Left colon (tissue), 2 donors: Measurements from ENCODE around the gene RPP30. TPM values are rescaled to one million over a fixed set of nuclear protein-coding genes. Genes with fewer than 3 reads are reported as not detected.

Source experiments
- ATAC-seq: fragments of 200-7000 bp; cut with Tn5 transposase; one replicate; pipeline ENCODE4 v1.9.1; 2020; ENCODE audit warnings: mild to moderate bottlenecking, moderate library complexity
- DNase-seq, 2 donors: peaks; one replicate each; pipeline ENCODE4 v3.0.0-alpha.2; 2020
- intact Hi-C, 2 donors: fragments of 100-400 bp; cut with DNase I in 1 of 2; cut with micrococcal nuclease in 1 of 2; formaldehyde crosslinking; loops; one replicate each; pipeline versions ENCODE4 v1.11.2 to v1.14.0; 2022; cut with DNase I, micrococcal nuclease
- total RNA-seq, 2 donors: library from RNA; stranded (reverse); fragmentation: NEBNext Ultra II Directional; extraction: Animal tissue kit (Norgen Biotek cat#: 25700); gene quantifications; one replicate each; pipeline ENCODE4 v1.2.1, GENCODE V29; 2021
- donor health status: DM: no; HTN: no; CAD: no.
- donor health status: DM: yes; HTN: yes; CAD: no.

The RPP30 gene
- total RNA-seq, 2 donors from 2014 or later: 19.4 to 20.4 TPM

DNA sequence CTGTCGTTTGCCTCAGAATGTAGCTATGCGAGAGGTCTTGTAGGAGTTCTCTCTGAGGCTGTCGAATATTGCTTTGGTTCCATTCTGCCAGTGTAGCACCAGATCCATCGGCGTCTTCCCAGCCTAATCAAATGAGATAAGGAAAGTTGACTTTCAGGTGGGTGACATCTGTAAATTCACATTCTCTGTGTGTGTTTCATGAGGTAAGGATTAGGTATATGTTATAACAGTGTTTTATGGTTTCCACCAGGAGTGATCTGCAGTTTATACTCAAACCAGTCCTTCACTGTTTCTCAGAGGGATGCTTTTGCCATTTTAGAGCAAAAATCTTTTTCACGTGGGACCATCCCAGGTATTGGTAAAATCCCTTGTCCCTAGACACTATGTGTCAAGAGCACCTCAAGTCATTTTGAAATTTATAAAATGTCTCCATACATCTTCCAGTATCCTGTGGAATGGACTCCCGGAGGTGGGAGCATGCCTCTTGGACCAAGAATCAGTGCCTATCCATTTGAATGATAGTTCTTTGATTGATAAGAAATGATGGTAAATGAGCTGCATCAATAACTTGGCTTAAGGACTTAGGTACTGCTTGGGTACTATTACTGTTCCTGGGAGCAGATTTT, 41.2 kb downstream of the RPP30 start:
- intact Hi-C loops: loop anchor here in 1 of 2 donors (5.0 kb wide), 1 partner anchor 339 kb away; no protein-coding TSS in a partner anchor

DNA sequence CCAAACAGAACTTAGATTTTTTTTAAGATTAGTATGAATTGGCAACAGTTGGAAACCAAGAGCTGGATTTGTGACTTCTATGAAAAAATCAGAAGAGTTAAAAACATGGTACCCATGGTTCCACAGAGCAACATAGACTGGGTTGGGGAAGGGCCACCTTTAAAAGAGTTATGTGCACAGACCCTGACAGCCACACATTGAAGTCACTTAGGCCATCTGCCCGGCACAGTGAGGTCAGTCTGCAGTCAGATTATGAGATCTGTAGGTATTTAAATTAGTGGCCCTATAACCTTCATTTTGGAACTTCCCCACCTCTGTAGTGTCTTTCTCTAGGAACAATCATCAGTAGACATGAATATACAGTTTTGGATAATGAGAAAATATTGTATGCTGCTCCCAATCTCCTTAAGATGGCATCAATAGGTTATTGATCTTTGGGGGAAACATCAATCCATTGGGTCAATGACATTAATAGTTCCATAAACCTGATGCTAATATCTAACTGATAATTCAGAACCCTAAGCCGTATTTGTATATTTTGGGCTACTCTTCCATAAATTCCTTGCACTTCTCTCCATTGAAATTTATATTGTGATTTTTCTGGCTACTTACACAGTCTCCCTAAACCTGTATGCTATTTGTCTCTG, 42.1 kb downstream of the RPP30 start:
- DNase-seq (no peak), ATAC-seq (no peak)
- intact Hi-C loops: loop anchor here in 1 of 2 donors (5.0 kb wide), 1 partner anchor 338 kb away; no protein-coding TSS in a partner anchor

More for the DNA sequence above, 41.2 kb downstream of the RPP30 start:
- DNase-seq (no peak), ATAC-seq (no peak)

DNA sequence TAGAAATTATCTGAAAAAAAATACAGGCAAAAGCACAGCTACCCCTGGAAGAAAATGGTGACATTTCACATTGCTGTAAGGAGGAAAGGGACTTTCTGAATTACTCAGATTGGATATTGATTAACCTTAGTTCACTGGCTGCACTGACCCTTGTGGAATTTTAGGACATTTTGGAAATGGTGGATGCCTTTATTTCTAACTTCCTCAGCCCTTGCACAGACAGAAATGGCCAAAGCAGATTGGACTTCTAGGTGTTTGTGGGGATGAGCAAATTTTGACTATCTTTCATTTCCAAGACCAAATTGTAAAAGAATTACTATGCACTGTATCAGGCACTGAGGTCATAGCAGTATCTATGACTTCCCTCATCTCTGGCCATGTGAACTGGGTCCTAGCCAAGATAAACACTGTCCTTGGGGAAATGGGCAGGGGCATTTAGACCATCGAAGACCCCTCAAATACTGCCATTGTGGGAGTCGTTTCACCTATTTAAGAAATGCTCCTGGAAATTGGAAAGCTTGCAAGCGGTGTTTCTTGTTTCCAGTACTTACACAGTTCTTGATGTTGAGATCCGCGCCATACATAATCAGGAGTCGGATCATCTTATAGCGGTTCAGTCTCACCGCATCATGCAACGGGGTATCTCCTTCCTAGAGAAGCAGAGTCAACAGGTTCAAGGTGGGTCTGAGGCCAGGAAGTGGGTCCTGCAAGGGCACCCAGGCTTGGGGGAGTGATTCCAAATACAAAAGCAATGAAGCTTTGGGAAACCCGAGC, 43.4 kb downstream of the RPP30 start:
- no peak for ATAC-seq
- no peak for DNase-seq
- intact Hi-C loops: loop anchor here in 1 of 2 donors (5.0 kb wide), 1 partner anchor 337 kb away; no protein-coding TSS in a partner anchor

DNA sequence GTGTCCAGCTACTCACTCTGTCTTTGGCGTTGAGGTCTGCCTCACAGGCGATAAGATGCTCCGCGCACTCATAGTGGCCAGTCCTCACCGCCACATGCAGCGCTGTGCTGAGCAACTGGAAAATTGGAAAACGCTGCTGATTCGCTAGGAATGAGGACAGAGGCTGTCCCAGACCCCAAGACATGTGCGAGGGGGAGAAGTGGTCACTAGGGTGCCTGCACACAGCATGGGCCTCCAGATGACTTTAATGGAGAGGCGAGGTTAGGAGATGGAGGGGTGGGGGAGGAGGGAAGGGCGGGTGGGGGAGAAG, 43.9 kb downstream of the RPP30 start:
- intact Hi-C loops: no loop called here
- no peak for ATAC-seq

DNA sequence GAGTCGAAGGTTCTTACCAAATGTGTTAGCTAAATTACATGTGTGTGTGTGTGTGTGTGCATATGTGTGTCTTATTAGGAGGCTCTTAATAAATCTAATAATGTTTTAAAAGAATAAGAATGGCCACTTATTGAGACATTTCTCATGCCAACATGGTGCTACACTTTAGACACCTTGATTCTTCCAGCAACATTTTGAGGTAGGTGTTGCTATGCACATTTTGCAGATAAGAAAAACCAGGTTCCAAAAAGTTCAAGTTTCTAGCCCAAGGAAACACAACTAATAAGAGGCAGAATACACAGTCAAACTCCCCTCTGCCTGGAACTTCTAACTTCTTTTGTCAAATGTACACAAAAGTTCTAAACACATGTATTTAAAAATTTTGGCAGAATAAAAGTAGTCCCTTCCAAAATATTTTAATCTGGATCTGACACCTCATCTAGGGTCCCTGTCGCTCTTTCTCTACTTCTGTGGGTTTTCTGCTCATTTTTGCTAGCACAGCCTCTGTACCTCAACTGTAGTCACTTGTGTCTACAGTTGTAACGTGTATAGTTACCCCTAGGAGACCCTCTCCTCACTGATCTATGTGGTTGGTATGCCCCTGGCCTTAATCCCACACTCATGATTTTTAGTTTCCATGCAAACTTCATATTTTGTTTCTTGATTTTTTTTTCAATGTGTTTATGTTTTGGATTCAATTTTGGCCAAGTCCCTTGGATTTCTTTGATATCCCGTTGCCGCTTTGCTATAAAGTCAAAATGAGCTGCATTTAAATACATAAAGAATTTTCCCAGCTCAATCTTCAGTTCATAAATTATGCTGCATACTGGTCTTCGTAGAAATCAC, 44.8 kb downstream of the RPP30 start:
- ATAC-seq (no peak), DNase-seq (no peak)
- intact Hi-C loops: no loop called here

More for the DNA sequence above, 43.9 kb downstream of the RPP30 start:
- DNase-seq: no peak

DNA sequence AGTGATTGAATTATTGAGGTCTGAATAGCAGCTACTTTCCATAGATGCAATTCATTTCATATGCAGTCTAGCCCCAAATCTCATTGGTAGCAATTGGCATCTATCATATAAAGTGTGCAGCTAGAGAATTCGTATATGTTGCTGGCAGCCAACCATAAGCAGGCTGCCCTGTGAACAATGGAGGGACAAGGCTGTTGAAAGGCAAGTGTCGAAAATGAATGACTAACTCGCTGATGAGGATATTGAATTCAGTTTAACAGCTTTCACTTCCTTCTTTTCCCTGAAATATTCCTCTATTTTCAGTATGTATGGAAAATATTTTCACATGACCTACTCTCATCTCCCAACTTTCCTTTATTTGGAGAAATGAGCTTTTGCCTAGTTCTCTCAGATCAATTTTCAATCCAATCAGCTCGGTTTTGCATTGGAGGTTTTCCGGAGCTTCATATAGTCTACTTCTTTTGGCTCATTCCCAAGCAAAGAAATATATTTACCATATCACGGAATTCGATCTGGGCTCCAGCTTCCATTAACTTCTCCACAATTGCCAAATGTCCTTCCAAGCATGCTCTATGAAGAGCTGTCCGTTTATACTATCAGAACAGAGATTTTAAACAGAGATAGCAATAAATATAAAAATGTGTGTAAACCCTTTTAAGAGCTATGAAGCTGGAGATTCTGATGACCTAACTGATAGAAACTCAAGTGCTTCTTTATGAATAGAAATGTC, 45.6 kb downstream of the RPP30 start:
- DNase-seq (no peak), ATAC-seq (no peak)
- intact Hi-C loops: no loop called here

DNA sequence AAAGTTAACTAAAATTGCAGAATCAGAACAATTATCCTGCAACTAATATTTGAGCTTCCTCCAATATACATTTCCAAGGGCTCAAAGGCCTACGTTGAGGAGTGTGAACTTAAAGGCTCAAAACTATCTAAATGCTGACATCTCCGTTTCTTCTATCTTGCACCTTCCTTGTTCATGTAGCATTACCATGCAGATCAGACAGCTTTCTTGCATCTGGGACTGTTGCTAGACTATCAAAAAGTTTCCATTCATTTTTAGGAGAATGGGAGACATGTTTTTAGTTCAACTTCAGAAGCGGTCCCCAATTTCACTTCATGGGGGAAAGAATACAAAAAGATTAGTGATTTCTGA, 46.2 kb downstream of the RPP30 start:
- intact Hi-C loops: no loop called here
- ATAC-seq (no peak), DNase-seq (no peak)

DNA sequence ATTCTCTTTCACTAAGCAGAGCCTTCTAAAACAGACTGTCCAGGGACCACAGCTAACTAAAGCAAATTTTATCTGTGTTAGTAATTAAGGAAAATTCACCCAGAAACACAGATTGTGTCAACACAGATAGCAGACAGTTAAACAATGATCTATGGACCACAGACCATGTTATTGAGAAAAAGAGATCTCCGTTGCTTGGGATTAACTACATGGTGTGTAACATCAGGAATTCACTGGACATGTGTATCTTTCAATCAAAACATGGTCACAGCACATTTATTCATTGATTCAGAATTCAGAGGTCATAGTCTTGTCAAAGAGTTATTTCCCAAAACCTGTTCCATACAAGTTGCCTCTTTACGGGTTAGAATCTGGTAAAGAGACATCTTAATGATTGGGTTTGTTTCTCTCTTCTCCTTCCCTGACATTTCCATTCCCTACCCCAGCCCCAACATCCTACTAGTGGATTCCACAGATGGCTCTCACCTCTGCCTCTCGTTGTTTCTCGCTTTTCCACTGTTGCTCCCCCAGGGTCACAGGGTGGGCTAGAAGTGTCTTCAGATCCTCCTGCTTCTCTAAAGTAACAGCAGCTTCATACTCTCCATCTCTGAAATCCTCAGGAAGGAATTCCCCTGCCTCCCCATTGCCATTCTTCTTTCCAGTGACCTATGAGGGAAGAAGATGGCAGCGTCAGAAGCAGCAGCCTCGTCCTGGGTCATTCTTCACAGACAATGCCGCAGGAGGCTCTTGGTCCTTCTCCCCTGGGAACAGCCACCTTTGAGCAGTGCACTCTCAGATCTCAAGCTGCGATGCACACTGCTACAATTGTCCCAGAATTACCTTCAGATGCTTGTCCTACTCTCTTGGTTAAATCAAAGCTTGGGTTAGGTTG, 48.2 kb downstream of the RPP30 start:
- intact Hi-C loops: no loop called here
- ATAC-seq (no peak), DNase-seq (no peak)

DNA sequence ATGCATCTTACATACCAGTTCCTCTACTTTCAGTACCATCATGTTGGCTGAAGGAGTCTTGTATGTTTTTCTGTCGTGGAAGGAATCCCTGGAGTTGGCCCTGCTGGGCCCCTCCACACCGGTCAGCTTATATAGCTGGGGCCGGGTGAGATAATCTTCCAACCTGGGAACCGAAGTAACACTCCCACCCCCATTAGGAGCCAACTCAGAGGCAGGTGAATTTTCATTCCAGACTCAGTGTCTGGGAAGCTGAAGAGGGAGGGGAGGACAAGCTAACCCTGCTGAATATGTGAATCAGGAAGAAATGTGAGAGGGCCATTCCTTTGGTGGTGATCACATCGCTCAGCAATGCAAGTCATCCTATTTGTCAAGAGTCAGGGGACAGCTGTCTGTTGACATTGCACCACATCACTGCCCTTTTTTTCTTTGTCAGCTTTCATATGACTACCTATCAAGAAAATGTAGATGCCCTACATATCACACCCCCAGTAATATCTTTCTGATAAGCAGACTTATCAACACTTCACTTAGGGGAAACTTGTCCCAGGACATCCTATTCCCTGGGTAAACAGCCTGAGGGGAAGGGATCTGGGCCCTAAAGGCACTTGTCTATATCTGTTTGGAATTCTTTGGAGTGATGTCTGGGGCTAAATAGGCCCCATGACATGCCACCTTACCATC, 49.4 kb downstream of the RPP30 start, which contains the start of gene ANKRD1:
Gene ANKRD1, minus strand, starts transcription at position 102 of the 681 bp plus-strand sequence. Its CDS starts 60 bp downstream, at position 42.
- DNase-seq: no peak
- ATAC-seq: no peak
- intact Hi-C loops: no loop called here

DNA sequence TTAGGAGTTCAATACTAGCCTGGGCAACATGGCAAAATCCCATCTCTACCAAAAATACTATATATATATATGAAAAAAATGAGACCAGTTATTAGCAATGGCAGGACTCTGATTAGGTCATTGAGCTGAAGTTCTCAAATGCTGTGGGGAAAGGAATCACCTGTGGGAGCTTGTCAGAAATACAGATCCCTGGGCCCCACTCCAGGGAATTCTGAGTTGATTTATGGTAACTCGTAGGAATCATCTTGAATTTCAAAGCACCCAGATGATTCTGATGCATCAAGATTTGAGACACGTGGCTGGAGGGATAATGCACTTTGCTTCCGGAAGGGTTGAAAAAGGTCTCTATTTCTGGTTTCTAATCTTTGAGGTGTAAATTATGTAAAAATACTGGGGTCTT, 50.1 kb downstream of the RPP30 start:
- intact Hi-C loops: no loop called here
- DNase-seq (no peak), ATAC-seq (no peak)

DNA sequence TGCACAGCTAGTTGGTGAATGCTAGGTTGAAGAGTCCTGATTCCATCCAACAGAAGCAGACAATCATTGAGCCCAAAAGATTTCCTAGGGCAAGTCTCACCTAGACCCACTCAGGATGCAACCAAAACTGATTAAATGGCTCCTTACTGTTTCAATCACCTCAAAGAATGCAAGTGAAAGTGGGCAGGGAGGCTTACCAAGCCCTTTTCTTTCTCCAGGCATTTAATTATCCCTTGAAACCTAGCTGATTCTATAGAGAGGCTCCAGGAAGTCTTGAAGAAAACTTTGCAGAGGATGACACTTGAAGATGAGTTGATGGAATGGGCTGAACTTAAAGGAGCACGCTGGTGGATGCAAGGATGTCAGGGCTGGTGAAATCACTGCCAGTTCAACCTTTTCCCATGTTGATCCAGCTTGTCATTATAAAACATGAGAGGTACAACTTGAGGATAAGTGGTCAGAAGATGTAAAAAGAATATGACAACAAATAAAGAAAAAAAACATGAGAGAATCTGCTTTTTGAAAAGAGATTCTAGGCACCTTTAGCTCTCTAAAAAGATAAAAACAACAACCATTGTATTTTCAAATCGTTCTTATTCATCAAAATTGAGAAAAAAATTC, 51.4 kb downstream of the RPP30 start:
- no peak for DNase-seq
- intact Hi-C loops: no loop called here
- ATAC-seq: no peak

DNA sequence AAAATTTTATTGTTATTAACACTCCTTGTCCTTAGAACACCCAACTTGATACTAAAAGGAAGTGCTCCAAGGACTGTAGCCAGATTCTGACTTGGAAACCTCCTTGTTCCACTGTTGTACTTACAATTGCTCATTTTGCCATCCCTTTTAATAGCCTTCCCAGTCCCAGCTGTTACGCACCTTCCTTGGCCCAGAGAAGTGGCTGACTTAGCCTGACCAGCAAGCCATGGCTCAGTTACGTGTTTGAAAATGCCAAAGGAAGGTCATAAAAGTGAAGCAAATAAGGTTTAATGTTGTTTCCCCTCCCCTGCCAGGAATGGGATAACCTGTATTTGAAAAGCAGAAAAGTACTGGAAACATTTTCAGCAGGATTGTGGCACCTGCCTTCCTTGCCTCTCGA, 52.8 kb downstream of the RPP30 start:
- intact Hi-C loops: no loop called here
- DNase-seq (no peak), ATAC-seq (no peak)

DNA sequence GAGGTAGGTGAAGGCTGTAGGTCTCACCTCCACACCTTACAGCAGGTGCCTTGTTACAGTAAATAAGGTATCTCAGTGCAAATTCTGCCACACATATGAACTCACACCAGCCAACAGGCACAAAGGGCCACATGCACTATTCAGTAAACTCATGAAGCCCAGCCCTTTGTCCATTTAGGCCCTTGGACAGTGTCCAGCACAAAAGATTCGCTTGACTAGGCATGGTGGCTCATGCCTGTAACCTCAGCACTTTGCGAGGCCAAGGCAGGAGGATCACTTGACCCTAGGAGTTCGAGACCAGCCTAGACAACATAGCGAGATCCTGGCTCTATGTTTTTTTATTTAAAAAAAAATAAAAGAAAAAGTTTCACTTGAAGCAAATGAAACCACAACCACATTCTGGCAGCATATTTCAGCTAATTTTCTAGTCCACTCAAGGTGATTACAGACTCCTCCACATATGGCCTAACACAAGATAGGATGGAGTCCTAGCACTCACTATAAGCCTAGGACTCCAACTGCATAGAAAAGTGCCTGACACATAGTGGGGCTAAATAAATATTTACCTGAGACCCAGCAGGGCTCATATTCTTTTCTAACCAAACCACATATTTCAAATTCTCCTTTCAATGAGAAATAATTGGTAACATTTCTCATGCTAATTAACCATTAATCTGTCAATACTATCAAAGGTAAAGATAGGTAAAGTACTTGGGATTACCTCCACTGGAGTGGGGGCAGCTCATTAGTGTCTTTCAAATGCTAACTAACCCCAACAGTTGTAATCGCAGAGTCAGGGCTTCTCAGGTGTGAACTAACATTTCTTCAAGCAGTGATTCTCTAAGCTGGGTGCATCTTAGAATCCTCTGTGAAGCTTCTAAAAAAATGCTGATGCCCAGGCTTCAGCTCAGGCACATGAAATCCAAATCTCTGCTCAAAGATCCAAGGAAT, 53.6 kb downstream of the RPP30 start:
- intact Hi-C loops: no loop called here
- ATAC-seq (no peak), DNase-seq (no peak)

DNA sequence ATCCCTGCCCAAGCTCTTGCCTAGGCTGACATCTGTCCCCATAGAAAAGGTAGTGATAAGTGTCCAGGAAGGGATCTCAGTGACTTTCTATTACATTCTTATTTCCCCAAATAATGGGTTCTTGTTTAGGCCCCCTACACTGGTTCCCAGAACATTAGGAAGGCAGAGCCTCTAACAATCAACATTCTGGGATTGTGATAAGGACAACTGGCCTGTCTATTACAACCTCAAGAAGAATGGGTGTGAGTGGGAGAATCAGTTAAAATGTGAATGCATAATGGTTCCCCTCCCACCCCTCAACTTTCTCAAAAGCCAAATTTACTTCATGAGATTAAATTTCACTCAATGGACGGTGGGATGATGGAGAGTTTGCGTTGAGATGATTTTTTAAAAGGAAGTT, 55.5 kb downstream of the RPP30 start:
- DNase-seq (no peak), ATAC-seq (no peak)
- intact Hi-C loops: no loop called here

DNA sequence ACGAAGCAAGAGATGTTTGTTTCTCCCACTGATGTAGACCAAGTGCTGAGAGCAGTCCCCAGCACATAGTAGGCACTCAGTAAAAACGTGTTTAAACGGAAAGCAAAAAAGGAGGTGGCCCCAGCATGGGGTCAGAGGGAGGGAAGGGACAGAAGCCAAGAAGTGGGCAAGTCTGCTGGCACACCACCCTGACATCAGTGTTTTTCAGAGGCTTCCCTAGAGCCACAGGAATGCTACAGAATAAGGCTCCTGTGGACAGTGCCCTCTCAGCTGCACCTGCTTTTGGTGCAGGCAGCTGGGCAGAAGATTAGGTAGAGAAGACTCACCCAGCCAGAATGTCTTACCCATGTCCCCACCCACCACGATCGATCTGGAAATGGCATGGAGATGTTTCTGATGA, 57.4 kb downstream of the RPP30 start:
- ATAC-seq: no peak
- no peak for DNase-seq
- intact Hi-C loops: no loop called here
